Measurements from ENCODE around the gene HSPA4. TPM values are rescaled to one million over a fixed set of nuclear protein-coding genes. Genes with fewer than 3 reads are reported as not detected.

HSPA4 gene
- total and polyA plus RNA-seq, 2 of the 13 experiments (the other 11 are each of a cell fraction or from before 2014, with no cell fraction given) = 36.6 to 231 TPM

DNA sequence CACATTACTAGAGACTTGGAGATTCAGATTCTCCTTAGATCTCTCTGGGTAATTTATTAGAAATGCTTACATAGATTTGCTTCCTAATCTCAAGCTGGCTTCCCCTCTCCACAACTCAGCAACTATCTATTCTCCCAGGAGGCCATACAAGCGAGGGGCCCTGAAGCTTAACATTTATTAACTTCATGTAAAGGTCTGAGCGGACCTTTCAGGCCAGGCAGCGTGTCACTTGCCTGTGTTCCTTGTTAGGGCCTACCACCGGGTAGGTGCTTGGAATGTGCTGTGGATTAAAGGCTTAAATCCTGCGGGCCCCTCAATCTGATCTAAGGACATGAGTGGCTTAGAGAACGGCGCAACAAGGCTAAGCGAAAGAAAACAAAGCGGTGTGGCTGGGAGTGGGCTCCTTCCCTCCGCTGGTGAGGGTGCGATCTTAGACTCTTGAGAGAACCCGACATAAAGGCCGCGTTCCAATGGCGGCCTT, 712 bp upstream of the HSPA4 start (continued):
- no peak for TF ChIP-seq TEAD2 (CRISPR knock-in tag; IDR thresholded peaks at IDR 0.05)
- no peak for TF ChIP-seq MLLT10 (CRISPR knock-in tag; IDR thresholded peaks at IDR 0.05)
- 0 out of 2 replicates have a peak, but pooled peaks have one; percentile 10 for TF ChIP-seq IRX3 (CRISPR knock-in tag; IDR thresholded peaks at IDR 0.05; ENCODE audit: borderline replicate concordance, low read depth)
- TF ChIP-seq GTF2F1 (IDR thresholded peaks at IDR 0.05; ENCODE audit: low read length) = no peak
- TF ChIP-seq ZNF160 (CRISPR knock-in tag; IDR thresholded peaks at IDR 0.05) = no peak

DNA sequence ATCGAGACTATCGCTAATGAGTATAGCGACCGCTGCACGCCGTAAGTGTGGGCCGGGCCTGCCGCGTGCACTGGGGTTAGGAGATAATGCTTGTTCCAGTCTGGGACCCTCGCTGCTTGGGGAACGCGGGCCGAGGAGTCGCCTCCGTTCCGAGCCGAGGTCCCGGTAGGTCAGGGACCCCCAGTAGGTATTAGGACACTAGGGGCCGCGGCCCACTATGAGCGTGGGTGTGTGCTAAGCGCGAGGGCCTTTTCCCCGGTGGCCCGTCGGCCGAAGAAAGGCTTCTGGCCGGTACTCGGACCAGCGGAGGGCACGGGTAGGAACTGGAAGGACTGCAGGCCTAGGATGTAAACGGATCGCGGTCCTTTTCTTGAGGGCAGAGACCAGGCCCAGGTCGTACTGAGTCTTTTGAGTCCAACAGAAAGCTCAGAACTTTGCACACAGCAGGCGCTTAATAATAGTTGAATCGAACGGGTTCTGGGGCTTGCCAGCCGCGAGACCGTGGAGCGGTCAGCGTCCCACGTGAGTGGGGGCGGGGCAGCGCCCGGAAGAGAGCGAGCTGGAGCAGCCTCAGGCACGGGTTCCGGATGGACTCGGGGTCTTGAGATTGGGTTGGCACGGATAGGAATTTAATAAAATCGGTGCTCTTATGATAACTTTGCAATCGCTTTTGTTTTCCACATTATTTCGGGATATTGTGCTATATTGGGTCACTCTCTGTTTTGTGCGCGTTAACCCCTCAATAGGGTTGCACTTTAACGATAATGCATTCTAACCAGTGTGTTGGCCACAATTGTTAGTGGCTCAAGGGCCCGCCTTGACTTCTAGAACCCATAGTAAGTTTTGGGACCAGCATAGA, 733 bp downstream of the HSPA4 start:
- Histone ChIP-seq H3K9ac (ENCODE audit: insufficient read depth, low read depth, low read length) (peak overlapping the region; percentile 99), H3K79me2 (ENCODE audit: insufficient read depth, low read length) (peaks cover 68% of the 10 kb centered on the region), H3K27me3 (ENCODE audit: control insufficient read depth in 1 of 2, insufficient read depth in 2 of 2, low read length in 2 of 2) (no peaks in the 10 kb centered on the region; a peak in 1 of 5 replicates), H2AFZ (ENCODE audit: low read length) (no peak overlapping the region), H3K4me1 (ENCODE audit: insufficient read depth, low read length) (peaks cover 76% of the 10 kb centered on the region), H4K20me1 (ENCODE audit: insufficient read depth, low read length) (peaks cover 27% of the 10 kb centered on the region), H3K4me2 (ENCODE audit: low read depth, low read length) (peak overlapping the region; percentile 87), H3K27ac (ENCODE audit: extremely low read length, insufficient read depth, low read length) (peak overlapping the region; percentile 100), H3K4me3 (replicated peaks in 1 of 3; ENCODE audit: insufficient read depth in 1 of 3, low read depth in 2 of 3, low read length in 3 of 3) (peak overlapping the region; percentile 90 to 95 (median 94)), H3K9me3 (ENCODE audit: low read length) (no peaks in the 10 kb centered on the region), H3K36me3 (replicated peaks in 1 of 2; ENCODE audit: control insufficient read depth in 1 of 2, insufficient read depth in 2 of 2, low read length in 2 of 2) (no peaks in the 10 kb centered on the region)
- ATAC-seq (peak; percentile 50), FAIRE-seq (no peak), DNase-seq (ENCODE audit: low spot score) (no peak)
- in situ Hi-C loops (cut with HindIII; ENCODE audit: extremely low pct_ligation_motif_present, low pct_unique_long_range_greater_than_20kb) (loop anchor here (5.0 kb wide), 1 partner anchor 90 kb away; the partner anchor contains the start of gene AFF4), intact Hi-C loops (cut with micrococcal nuclease; ENCODE audit: unreplicated experiment) (loop anchor here (5.0 kb wide), 1 partner anchor 35 kb away; no protein-coding TSS in a partner anchor)
- POLR2A ChIA-PET = interaction anchor here (0.7 to 5.9 kb wide), 32 partner anchors 9 to 245 kb away, joined by 3 to 116 read pairs (median 8); partner anchors contain the start of genes AFF4, GDF9, SHROOM1 and UQCRQ
- CTCF ChIA-PET (ENCODE audit: low intra/inter-chr PET ratio, low total read pairs) = no interaction called here
- under 1% methylated on average over 24 of the region's 59 CpGs for WGBS (ENCODE audit: low lambda C conversion rate)
- BruUV-seq (replicated peaks) = TSS peak; percentile 49
- TF ChIP-seq ZNF737 (CRISPR knock-in tag; IDR thresholded peaks at IDR 0.05; ENCODE audit: borderline replicate concordance) (0 out of 2 replicates have a peak, but pooled peaks have one; percentile 14), TFE3 (CRISPR knock-in tag; IDR thresholded peaks at IDR 0.05) (peak; percentile 69; the same call in 1 of the 2 replicates), ZNF605 (CRISPR knock-in tag; IDR thresholded peaks at IDR 0.05) (peak; percentile 17; the same call in 1 of the 2 replicates), POLR2AphosphoS2 (IDR thresholded peaks at IDR 0.05; ENCODE audit: low read depth, low read length) (no peak), SMAD1 (CRISPR knock-in tag; IDR thresholded peaks at IDR 0.05; ENCODE audit: borderline replicate concordance, low read depth) (0 out of 2 replicates have a peak, but pooled peaks have one; percentile 21), NFYC (CRISPR knock-in tag; IDR thresholded peaks at IDR 0.05) (no peak), MXI1 (IDR thresholded peaks at IDR 0.05; ENCODE audit: borderline replicate concordance, low read depth, low read length) (peak; percentile 86; the same call in 1 of the 3 replicates), ZNF788 (CRISPR knock-in tag; IDR thresholded peaks at IDR 0.05; ENCODE audit: borderline replicate concordance) (0 out of 2 replicates have a peak, but pooled peaks have one; percentile 51), FUBP1 (CRISPR knock-in tag; IDR thresholded peaks at IDR 0.05; ENCODE audit: borderline replicate concordance) (no peak), ZFP82 (CRISPR knock-in tag; IDR thresholded peaks at IDR 0.05; ENCODE audit: borderline replicate concordance) (0 out of 2 replicates have a peak, but pooled peaks have one; percentile 44), SP5 (CRISPR knock-in tag; IDR thresholded peaks at IDR 0.05; ENCODE audit: borderline replicate concordance, low read depth) (peak; percentile 52; the same call in 1 of the 2 replicates), ZFX (CRISPR knock-in tag; IDR thresholded peaks at IDR 0.05; ENCODE audit: low read depth) (peak; percentile 39; the same call in 1 of the 2 replicates), ZNF546 (CRISPR knock-in tag; conservative IDR thresholded peaks at IDR 0.05) (0 out of 2 replicates have a peak, but pooled peaks have one; percentile 53)
